Endodermal cell (in vitro differentiated cells): ENCODE results near the gene ABCF3. TPM values are rescaled to one million over a fixed set of nuclear protein-coding genes. Genes with fewer than 3 reads are reported as not detected.

Experiments used
- DNase-seq: peaks from one replicate; pipeline ENCODE4 v3.0.0-alpha.2; 2017
- H3K27ac ChIP-seq: 2 replicates; pipeline ENCODE4 v1.5.1; 2013; ENCODE audit warnings: mild to moderate bottlenecking, low read depth, low read length, moderate library complexity
- H3K27me3 ChIP-seq: 2 replicates; pipeline ENCODE4 v1.6.1; 2013; ENCODE audit warnings: mild to moderate bottlenecking, low read length, moderate library complexity; ENCODE audit not compliant: insufficient read depth, control insufficient read depth, poor library complexity, severe bottlenecking
- H3K36me3 ChIP-seq: 2 replicates; pipeline ENCODE4 v1.7.0; 2013; ENCODE audit warnings: mild to moderate bottlenecking, low read length, moderate library complexity; ENCODE audit not compliant: control insufficient read depth, insufficient read depth
- H3K4me1 ChIP-seq: one replicate; pipeline ENCODE4 v1.7.0; 2013; ENCODE audit warnings: low read length; ENCODE audit not compliant: control insufficient read depth, insufficient read depth
- H3K4me3 ChIP-seq: 2 replicates; pipeline ENCODE4 v1.5.1; 2013; ENCODE audit warnings: mild to moderate bottlenecking, low read length, moderate library complexity
- H3K9ac ChIP-seq: 2 replicates; pipeline ENCODE4 v1.6.1; 2013; ENCODE audit warnings: mild to moderate bottlenecking, low read length, moderate library complexity; ENCODE audit not compliant: poor library complexity, severe bottlenecking; ENCODE audit errors: extremely low read depth
- H3K9me3 ChIP-seq: 2 replicates; pipeline ENCODE4 v1.6.1; 2013; ENCODE audit warnings: mild to moderate bottlenecking, low read length, moderate library complexity; ENCODE audit not compliant: control insufficient read depth
- H3K27ac Mint-ChIP-seq: 2 replicates; pipeline ENCODE4 v1.8.0; 2020; ENCODE audit warnings: mixed read lengths
- H3K27me3 Mint-ChIP-seq: 2 replicates; pipeline ENCODE4 v1.8.0; 2021; ENCODE audit warnings: mild to moderate bottlenecking, mixed read lengths; ENCODE audit not compliant: insufficient read depth
- H3K36me3 Mint-ChIP-seq: 2 replicates; pipeline ENCODE4 v1.8.0; 2020; ENCODE audit warnings: low read depth, mixed read lengths
- H3K4me1 Mint-ChIP-seq: 2 replicates; pipeline ENCODE4 v1.8.0; 2020; ENCODE audit warnings: mixed read lengths
- H3K4me3 Mint-ChIP-seq: 2 replicates; pipeline ENCODE4 v1.8.0; 2020; ENCODE audit warnings: mild to moderate bottlenecking, moderate library complexity, mixed read lengths
- H3K9me3 Mint-ChIP-seq: 2 replicates; pipeline ENCODE4 v1.8.0; 2020; ENCODE audit warnings: mild to moderate bottlenecking, mixed read lengths
- CTCF ChIP-seq: fragments of 200-600 bp; sonication (generic); conservative IDR thresholded peaks from 2 replicates; pipeline ENCODE4 v1.5.0; 2021; ENCODE audit warnings: antibody characterized with exemption, mild to moderate bottlenecking
- WGBS, 2 experiments: methylation state at CpG; one replicate each; pipeline versions ENCODE4 v1.1.5 to v1.1.7; 2013; ENCODE audit warnings: missing lambda C conversion rate in 2 of 2, mixed read lengths in 1 of 2; ENCODE audit not compliant: insufficient coverage in 1 of 2, insufficient read length in 1 of 2; 5-methylcytosine and 5-hydroxymethylcytosine counted together
- total RNA-seq, 2 donors: library from RNA; stranded (reverse); fragmentation: NEBNext Ultra II Directional in 1 of 2; extraction: Animal tissue kit (Norgen Biotek cat#: 25700) in 1 of 2; gene quantifications; 2 replicates in 1 of 2; 3 replicates in 1 of 2; pipeline ENCODE4 v1.2.1, GENCODE V29; 2021

ABCF3 gene
- total RNA-seq, 2 donors from 2014 or later = 57.6 to 57.8 TPM

- H3K4me1 ChIP-seq = peaks cover 3% of the 10 kb centered on the region
- H3K4me1 Mint-ChIP-seq = peaks cover 8% of the 10 kb centered on the region
- H3K27ac ChIP-seq = no peak overlapping the region
- no peak overlapping the region for H3K27ac Mint-ChIP-seq
- H3K36me3 ChIP-seq = no peaks in the 10 kb centered on the region
- DNase-seq = no peak
- no peaks in the 10 kb centered on the region for H3K9me3 Mint-ChIP-seq
- no peak overlapping the region for H3K4me3 Mint-ChIP-seq
- H3K9ac ChIP-seq = no peak overlapping the region
- 83 to 93% methylated on average over 2 to 3 of the region's 3 CpGs for WGBS, 2 experiments
- H3K36me3 Mint-ChIP-seq = no peaks in the 10 kb centered on the region
- H3K27me3 ChIP-seq = peaks cover 50% of the 10 kb centered on the region
- peaks cover 66% of the 10 kb centered on the region for H3K27me3 Mint-ChIP-seq
- TF ChIP-seq CTCF = no peak
- no peak overlapping the region for H3K4me3 ChIP-seq
- H3K9me3 ChIP-seq = no peaks in the 10 kb centered on the region
Observed at GRCh38 chr3:184236636-184237035, 50.6 kb downstream of the ABCF3 start.

DNA sequence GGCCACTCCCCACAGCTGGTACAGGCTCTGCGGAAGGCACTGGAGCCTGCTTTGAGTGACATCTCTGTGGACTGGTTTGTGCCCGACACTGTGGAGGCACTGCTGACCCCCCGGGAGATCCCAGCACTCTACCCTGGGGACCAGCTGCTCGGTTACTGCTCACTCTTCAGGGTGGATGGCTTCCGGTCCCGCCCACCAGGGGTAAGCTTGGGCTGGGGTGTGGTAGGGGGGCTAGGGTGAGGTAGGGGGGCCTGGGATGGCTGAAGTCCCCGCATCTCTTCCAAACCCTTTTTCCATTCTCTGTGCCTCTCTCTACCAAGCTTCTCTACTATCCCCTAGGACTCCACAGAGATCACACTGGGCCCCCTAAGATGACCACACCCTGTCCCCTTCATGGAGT lies 51.2 kb downstream of the ABCF3 start:
- H3K27me3 Mint-ChIP-seq = peaks cover 60% of the 10 kb centered on the region
- Histone ChIP-seq H3K9me3 (no peaks in the 10 kb centered on the region), H3K4me3 (no peak overlapping the region), H3K27me3 (peaks cover 44% of the 10 kb centered on the region), H3K27ac (no peak overlapping the region), H3K9ac (no peak overlapping the region), H3K4me1 (peaks cover 3% of the 10 kb centered on the region), H3K36me3 (peaks cover 1% of the 10 kb centered on the region)
- TF ChIP-seq CTCF = no peak
- no peak overlapping the region for H3K27ac Mint-ChIP-seq
- peaks cover under 1% of the 10 kb centered on the region for H3K36me3 Mint-ChIP-seq
- no peak overlapping the region for H3K4me3 Mint-ChIP-seq
- DNase-seq = no peak
- peaks cover 8% of the 10 kb centered on the region for H3K4me1 Mint-ChIP-seq
- no peaks in the 10 kb centered on the region for H3K9me3 Mint-ChIP-seq
- WGBS, 2 experiments = 92 to 93% methylated on average over 2 to 7 of the region's 7 CpGs

- H3K4me1 ChIP-seq = peaks cover 3% of the 10 kb centered on the region
- peaks cover 38% of the 10 kb centered on the region for H3K27me3 ChIP-seq
- no peak for DNase-seq
- H3K9me3 Mint-ChIP-seq = no peaks in the 10 kb centered on the region
- WGBS, 2 experiments = 83 to 87% methylated on average over 1 of the region's 1 CpG
- H3K36me3 ChIP-seq = peaks cover 5% of the 10 kb centered on the region
- peaks cover 54% of the 10 kb centered on the region for H3K27me3 Mint-ChIP-seq
- H3K4me3 ChIP-seq = no peak overlapping the region
- H3K9me3 ChIP-seq = no peaks in the 10 kb centered on the region
- peaks cover 7% of the 10 kb centered on the region for H3K36me3 Mint-ChIP-seq
- H3K9ac ChIP-seq = no peak overlapping the region
- H3K4me3 Mint-ChIP-seq = no peak overlapping the region
- H3K27ac ChIP-seq = no peak overlapping the region
- no peak for TF ChIP-seq CTCF
- no peak overlapping the region for H3K27ac Mint-ChIP-seq
- H3K4me1 Mint-ChIP-seq = peaks cover 8% of the 10 kb centered on the region
Observed at GRCh38 chr3:184237807-184238206, 51.8 kb downstream of the ABCF3 start.
